HG03108 (cell line): ENCODE measurements around the gene TP53I11.

Experiments
- ATAC-seq: cut with Tn5 transposase; IDR thresholded peaks from one replicate; pipeline ENCODE4 v1.9.1; 2021; ENCODE audit warnings: moderate library complexity; ENCODE audit not compliant: unreplicated experiment

TP53I11 gene

DNA sequence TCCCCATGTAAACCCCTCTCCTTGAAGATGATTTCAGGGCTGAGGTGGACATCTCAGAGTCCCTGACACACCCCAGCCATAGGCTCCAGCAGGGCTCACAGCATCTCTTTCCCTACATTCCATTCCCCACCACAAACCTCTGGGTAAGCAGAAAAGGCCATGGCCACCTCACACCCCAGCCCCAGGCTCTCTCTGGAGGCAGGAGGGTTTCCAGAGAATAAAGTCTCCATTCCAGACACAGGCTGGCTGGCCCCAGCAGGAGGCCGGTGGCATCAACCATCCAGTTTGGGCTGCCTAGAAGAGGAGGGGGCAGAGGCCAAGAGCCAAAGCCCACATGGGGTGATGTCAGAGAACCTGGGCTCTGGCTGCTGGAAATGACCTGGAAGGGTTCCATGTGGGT lies 61.4 kb downstream of the TP53I11 start:
- ATAC-seq: no peak

DNA sequence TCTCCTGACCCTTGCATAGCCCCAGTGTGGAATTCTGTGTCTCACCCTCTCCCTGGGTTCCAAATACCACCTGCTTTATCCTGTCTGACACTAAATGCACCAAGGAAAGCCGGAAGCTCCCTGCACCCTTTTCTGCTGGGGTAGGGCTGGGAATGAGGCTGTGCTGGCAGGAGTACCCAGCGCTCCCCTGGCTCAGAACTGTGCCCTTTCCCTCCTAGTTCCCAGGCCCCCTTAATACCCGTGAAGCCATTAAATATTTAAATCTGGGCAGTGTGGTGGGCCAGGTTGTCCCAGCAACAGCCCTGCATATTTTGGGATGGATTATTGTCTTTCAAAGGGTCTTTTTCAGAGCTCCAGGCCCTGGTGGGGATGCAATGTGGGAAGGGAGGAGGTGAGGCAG lies 63.0 kb downstream of the TP53I11 start:
- ATAC-seq: no peak

DNA sequence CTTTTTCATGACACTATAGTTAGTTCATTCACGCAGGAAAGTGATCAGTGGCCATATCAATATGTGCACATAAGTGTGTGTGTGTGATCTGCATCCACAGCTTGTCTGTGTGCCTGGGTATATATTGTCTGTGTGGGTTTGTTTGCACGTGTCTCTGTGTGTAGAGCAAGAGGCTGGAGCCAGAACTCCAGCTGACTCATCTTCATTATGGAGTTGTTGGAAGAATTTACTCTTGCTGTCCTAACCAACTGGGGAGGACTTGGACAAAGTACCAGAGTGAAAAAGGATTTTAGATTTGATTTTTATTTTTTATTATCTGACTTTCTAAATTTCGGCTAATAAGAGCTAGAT lies 63.9 kb downstream of the TP53I11 start:
- no peak for ATAC-seq

DNA sequence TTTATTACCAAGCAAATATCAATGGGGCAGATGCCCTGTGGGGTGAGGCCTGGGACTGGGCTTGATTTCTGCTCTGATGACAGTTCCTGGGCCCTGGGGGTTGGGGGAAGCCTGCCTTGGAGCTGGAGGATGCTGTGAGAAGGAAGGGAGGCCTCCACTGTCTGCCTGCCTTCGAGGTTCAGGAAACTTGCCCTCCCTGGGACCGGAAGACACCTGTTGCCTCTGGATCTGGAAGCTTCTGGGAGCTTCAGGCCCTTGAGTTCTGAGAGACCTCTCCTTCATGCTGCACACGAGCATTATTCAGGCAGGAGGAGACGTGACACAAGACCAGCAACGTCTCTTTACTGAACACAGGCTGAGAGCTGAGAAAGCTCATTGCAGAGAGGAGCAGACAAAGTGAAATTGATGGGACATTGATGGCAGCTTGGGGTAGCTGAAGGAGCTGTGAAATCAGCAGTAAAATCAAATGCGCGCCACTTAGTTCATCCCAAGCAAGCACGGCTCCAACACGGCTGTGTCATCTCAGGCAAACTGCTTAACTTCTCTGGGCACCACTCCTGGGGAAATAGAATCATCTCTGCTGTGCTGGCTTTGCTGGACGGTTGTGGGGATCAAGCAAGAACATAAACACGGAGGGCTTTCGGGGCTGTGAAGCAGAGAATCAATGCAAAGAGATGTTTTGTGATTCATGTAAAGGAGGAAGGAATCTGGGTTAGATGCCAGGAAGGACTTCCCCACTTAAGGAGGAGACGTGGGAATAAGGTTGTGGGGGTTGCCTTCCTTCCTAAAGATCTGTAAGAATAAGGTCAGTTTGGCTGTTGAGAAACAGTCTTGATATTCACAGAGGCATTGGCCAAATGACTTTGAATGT lies 64.5 kb downstream of the TP53I11 start:
- ATAC-seq: no peak

DNA sequence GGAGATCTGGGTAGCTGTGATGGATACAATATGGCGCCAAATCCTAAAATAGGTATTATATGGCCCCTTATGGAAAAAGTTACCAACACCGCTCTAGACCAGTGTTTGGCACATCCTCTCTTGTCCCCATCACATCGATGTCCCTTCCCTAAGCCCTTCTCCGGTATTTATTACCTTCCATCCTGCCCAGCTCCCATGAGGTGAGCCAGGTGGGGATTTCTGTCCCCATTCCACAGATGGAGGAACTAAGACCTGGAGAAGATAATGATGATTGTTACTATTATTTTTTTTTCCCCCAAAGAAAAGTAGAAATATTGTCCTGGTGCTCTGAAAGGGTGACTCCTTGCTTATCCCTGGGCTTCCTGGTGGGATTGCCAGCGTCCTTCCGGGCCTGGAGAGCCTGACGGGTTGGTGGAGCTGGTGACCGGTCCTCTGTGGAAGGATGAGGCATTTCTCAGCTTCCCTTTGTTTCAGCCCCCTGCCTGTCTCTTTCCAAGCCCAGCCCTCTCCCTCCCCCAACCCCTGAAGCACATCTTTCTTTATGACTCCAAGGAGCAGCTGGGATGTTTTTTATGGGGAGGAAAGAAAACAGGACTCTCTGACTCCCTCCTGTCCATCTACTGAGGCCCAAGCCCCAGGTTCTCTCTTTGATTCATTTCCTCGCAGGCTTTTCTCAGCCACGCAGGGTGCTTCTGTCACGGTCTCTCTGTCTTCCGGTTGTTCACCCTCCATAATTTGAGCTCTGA lies 65.4 kb downstream of the TP53I11 start:
- no peak for ATAC-seq

DNA sequence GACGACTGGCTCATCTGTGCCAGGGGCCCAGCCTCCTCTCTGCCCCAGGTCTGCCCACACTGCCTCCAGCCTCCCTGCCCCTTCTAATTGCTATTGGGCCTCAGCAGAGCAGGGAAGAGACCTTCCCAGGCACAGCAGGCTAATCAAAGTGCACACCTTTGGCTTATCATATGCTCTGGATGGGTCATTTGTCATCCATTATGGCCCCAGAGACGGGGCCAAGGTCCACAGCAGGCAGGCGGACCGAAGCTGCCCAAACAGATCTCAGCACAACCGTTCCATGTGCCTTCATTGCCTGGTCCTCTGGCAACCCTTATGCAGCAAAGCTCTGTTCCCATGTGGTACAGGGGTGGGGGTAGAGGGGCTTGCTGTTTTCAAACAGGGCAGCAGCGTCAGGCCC lies 66.6 kb downstream of the TP53I11 start:
- no peak for ATAC-seq

DNA sequence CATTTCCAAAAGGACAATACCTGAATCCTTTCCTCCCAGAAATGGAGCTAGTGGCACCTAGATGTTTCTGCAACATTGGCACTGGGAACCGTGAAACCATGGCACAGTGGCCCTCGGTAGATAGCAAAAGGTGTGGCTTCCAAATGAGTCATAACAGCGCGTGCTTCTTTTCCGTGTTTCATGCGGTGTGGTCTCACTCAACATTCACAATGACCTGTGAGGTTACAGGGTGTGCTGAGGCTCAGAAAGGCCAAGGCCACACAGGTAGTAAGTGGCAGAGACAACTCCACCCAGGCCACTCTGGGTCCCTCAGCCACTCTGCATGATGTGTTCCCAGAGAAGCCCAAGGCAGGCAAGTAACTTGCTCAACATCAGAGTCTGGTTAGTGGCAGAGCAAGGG lies 67.4 kb downstream of the TP53I11 start:
- ATAC-seq: no peak
